GM12872 (cell line): ENCODE measurements around the gene MECR.

Source experiments
- TF ChIP-seq, protein P1 (sequence below): IDR thresholded peaks from 3 replicates; pipeline ENCODE4 v1.5.1; 2011; ENCODE audit warnings: low read depth, mild to moderate bottlenecking, low read length, moderate library complexity; ENCODE audit not compliant: insufficient read depth

Gene MECR

DNA sequence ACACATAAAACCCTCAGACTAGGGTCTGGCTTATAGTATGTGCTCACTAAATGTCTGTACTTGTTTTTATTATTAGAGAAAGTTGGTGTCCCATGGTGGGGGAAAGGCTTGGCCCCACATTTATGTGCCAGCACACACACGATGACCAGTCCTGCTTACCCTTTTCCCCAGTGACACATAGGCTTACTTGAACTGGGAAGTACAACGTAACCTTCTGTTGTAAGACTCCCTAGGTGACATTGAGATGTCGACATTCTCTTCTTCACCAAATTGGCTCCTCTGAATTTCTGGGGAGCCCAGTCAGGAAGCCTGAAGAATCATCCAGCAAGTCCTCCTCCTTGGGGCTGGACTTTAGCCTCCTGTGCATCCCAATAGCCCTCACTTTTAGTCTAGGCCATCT, 1.7 kb upstream of the MECR start:
- TF ChIP-seq, protein P1, sequence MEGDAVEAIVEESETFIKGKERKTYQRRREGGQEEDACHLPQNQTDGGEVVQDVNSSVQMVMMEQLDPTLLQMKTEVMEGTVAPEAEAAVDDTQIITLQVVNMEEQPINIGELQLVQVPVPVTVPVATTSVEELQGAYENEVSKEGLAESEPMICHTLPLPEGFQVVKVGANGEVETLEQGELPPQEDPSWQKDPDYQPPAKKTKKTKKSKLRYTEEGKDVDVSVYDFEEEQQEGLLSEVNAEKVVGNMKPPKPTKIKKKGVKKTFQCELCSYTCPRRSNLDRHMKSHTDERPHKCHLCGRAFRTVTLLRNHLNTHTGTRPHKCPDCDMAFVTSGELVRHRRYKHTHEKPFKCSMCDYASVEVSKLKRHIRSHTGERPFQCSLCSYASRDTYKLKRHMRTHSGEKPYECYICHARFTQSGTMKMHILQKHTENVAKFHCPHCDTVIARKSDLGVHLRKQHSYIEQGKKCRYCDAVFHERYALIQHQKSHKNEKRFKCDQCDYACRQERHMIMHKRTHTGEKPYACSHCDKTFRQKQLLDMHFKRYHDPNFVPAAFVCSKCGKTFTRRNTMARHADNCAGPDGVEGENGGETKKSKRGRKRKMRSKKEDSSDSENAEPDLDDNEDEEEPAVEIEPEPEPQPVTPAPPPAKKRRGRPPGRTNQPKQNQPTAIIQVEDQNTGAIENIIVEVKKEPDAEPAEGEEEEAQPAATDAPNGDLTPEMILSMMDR: no peak

GRCh38 chr1:29230204-29230552, 556 bp downstream of the MECR start:
- TF ChIP-seq, protein P1: no peak

DNA sequence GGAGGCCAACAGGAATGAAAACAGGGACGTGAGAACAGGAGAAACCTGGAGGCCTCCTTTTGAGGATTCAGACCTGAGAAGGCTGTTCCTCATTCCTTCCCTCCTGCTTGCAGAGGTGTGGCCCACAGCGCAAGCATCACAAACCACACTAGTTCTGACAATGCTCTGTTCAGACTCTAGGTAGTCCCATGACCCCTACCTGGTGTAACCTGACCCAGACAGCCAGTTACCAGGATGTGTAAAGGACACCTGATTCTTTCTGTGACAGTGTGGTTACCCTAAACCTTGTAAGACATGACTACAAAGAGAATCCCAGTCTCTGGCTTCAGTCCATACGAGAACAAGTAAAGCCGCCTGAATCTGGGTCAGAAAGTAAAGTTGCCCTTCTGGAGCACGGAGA, 3.2 kb downstream of the MECR start:
- TF ChIP-seq, protein P1: no peak

GRCh38 chr1:29225361-29225760, 5.4 kb downstream of the MECR start:
- TF ChIP-seq, protein P1: no peak

DNA sequence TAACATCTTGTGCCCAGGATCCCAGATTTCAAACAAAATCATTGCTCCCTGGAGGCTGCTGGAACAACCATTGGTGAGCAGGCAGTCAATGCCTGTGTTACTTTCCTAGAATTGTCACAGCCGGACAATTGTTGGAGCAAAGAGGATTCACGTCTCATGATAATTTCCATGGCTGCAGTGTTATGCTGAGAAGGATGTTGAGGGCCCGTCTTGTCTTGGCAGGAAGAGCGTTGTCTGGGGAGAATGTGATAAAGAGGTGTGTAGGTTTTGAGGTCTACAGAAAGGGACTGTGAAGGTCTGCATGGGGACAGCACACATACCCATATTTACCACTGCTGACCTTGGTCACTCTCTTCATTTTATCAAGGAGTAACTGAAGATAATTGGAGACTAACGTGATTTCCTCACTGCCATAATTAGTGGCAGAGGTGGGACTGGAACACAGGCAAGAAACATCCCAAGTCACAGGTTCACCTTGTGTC, 6.3 kb downstream of the MECR start:
- TF ChIP-seq, protein P1: no peak

DNA sequence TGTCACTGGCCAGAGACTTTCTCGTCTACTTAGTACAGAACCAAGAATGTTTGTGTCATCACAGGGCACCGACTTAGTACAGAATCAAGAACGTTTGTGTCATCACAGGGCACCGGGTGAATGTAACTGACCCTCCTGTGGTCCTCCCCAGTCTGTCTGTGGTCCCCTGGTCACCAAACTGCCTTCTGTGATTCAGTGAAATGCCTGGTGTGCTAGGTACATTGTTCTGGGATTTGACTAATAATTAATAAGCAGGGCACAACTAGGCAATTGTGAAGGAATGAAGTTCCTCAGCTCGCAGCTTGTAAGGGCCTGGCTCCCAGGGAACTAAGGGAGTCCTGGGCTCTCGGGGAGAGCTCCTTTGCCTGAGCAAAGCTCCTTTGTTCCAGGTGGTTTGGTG, 7.2 kb downstream of the MECR start:
- TF ChIP-seq, protein P1: no peak

DNA sequence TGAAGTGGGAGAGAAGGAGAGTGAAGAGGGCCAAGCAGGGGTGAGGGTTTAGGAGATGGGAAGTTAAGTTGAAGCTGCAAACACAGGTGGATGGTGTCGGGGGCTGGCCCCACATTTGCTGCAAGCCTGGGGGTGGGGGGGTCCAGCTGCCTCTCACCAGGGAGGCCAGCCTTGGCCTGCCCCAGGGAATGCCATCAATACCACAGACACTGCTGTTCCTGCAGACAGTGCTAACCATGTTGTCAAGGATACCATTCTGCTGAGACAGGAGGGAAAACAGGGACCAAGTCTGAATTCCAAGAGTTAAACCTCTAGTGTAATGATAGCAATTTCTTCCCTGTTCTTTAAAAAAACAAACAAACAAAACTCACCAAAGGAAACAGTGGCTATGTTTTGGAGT, 8.0 kb downstream of the MECR start:
- TF ChIP-seq, protein P1: no peak

DNA sequence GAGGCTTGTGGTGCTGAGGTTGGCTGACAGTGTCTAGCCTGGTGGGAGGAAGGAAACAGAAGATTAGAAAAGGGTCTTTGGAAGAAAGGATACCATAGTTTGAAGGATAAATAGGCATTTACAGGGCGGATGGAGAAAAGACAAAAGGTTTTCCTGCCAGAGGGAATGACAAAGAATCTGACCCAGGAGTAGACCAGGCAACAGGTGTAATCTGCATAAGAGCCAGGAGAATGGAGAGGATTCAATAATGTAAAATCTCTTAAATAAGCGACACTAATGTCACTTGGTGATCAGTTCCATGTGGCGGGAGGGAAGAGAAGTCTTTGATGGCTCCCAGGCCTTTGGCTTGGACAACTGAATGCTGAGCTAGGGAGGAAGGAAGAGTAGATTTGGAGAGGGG, 9.4 kb downstream of the MECR start:
- TF ChIP-seq, protein P1: no peak
